Measurements from ENCODE around the gene CDHR4. TPM values are rescaled to one million over a fixed set of nuclear protein-coding genes. Genes with fewer than 3 reads are reported as not detected.

Gene CDHR4
- not detected for total RNA-seq (2013)
- polyA plus RNA-seq: not detected
- polyA minus RNA-seq: not detected in 2 replicates
- total RNA-seq: 0 to 0.69 (median 0.06) reads per million in 11 experiments

GRCh38 chr3:49799761-49800160 lies at the start of gene CDHR4:
CDHR4 (minus strand) TSS chr3:49799873; CDS start chr3:49799812, 61 bp downstream.
- DNase-seq: no peak
- Histone ChIP-seq H3K36me3 (replicated peaks in 1 of 2; ENCODE audit: control insufficient read depth in 1 of 2, insufficient read depth in 2 of 2, low read length in 2 of 2) (no peaks in the 10 kb centered on the region), H3K9ac (ENCODE audit: insufficient read depth, low read length, poor library complexity, severe bottlenecking) (peak within 1 kb of the TSS; percentile 34), H3K27me3 (ENCODE audit: control insufficient read depth in 2 of 2, insufficient read depth in 2 of 2, low read length in 2 of 2) (peaks cover 0 to 5% of the 10 kb centered on the region in 2 donors), H3K4me3 (replicated peaks in 1 of 3; ENCODE audit: low read depth in 2 of 3, low read length in 3 of 3) (no peak within 1 kb of the TSS), H3K4me1 (ENCODE audit: control insufficient read depth in 1 of 2, insufficient read depth in 2 of 2, low read length in 2 of 2) (peaks cover 15 to 27% of the 10 kb centered on the region in 2 donors), H3K27ac (ENCODE audit: low read depth in 1 of 2, low read length in 2 of 2) (no peak within 1 kb of the TSS), H3K4me2 (replicated peaks; ENCODE audit: extremely low read depth, low read length, poor library complexity, severe bottlenecking) (no peak within 1 kb of the TSS), H2AFZ (ENCODE audit: insufficient read depth, low read depth, low read length, poor library complexity, severe bottlenecking) (no peak within 1 kb of the TSS), H3K79me2 (ENCODE audit: insufficient read depth, low read length) (peaks cover 12% of the 10 kb centered on the region), H4K20me1 (ENCODE audit: insufficient read depth, low read length) (no peaks in the 10 kb centered on the region), H3K9me3 (replicated peaks in 1 of 2; ENCODE audit: control insufficient read depth in 1 of 2, insufficient read depth in 1 of 2, low read length in 2 of 2) (no peaks in the 10 kb centered on the region)
- H3K9me3 Mint-ChIP-seq: peaks cover 0 to 7% (median 0%) of the 10 kb centered on the region in 7 donors
- peaks cover 0 to 3% of the 10 kb centered on the region in 2 donors for H3K36me3 Mint-ChIP-seq
- H3K4me3 Mint-ChIP-seq: no peak within 1 kb of the TSS
- peaks cover 29% of the 10 kb centered on the region for H3K4me1 Mint-ChIP-seq
- WGBS (ENCODE audit: insufficient coverage): no CpG with 5 or more reads among the region's 4 CpGs
- H3K27ac Mint-ChIP-seq: no peak within 1 kb of the TSS
- intact Hi-C loops (cut with micrococcal nuclease): no loop called here
- no peak for TF ChIP-seq CTCF (IDR thresholded peaks at IDR 0.05)
- H3K27me3 Mint-ChIP-seq (ENCODE audit: low read depth in 3 of 3): peaks cover 11 to 21% (median 14%) of the 10 kb centered on the region in 3 donors

GRCh38 chr3:49845694-49846093 lies 46.0 kb upstream of the CDHR4 start:
- no peak overlapping the region for H3K27ac Mint-ChIP-seq
- no peaks in the 10 kb centered on the region for H3K9me3 Mint-ChIP-seq
- Histone ChIP-seq H3K27ac (ENCODE audit: low read depth in 1 of 2, low read length in 2 of 2) (no peak overlapping the region), H3K79me2 (ENCODE audit: insufficient read depth, low read length) (no peaks in the 10 kb centered on the region), H3K36me3 (replicated peaks in 1 of 2; ENCODE audit: control insufficient read depth in 1 of 2, insufficient read depth in 2 of 2, low read length in 2 of 2) (peaks cover 19 to 68% of the 10 kb centered on the region in 2 donors), H3K4me3 (replicated peaks in 1 of 3; ENCODE audit: low read depth in 2 of 3, low read length in 3 of 3) (no peak overlapping the region), H2AFZ (ENCODE audit: insufficient read depth, low read depth, low read length, poor library complexity, severe bottlenecking) (no peak overlapping the region), H4K20me1 (ENCODE audit: insufficient read depth, low read length) (no peaks in the 10 kb centered on the region), H3K4me2 (replicated peaks; ENCODE audit: extremely low read depth, low read length, poor library complexity, severe bottlenecking) (no peak overlapping the region), H3K27me3 (ENCODE audit: control insufficient read depth in 2 of 2, insufficient read depth in 2 of 2, low read length in 2 of 2) (no peaks in the 10 kb centered on the region), H3K4me1 (ENCODE audit: control insufficient read depth in 1 of 2, insufficient read depth in 2 of 2, low read length in 2 of 2) (no peaks in the 10 kb centered on the region), H3K9me3 (replicated peaks in 1 of 2; ENCODE audit: control insufficient read depth in 1 of 2, insufficient read depth in 1 of 2, low read length in 2 of 2) (no peaks in the 10 kb centered on the region), H3K9ac (ENCODE audit: insufficient read depth, low read length, poor library complexity, severe bottlenecking) (no peak overlapping the region)
- DNase-seq: no peak
- no peak overlapping the region for H3K4me3 Mint-ChIP-seq
- WGBS (ENCODE audit: insufficient coverage): 100% methylated on average over 1 of the region's 3 CpGs
- intact Hi-C loops (cut with micrococcal nuclease): no loop called here
- H3K27me3 Mint-ChIP-seq (ENCODE audit: low read depth in 3 of 3): peaks cover 0 to 1% (median 0%) of the 10 kb centered on the region in 3 donors
- peaks cover 35 to 57% of the 10 kb centered on the region in 2 donors for H3K36me3 Mint-ChIP-seq
- no peaks in the 10 kb centered on the region for H3K4me1 Mint-ChIP-seq
- TF ChIP-seq CTCF (IDR thresholded peaks at IDR 0.05): no peak

All from CD14-positive monocyte (primary cell).